GM19025 (cell line): ENCODE results near the gene NDN.

Source experiments
- ATAC-seq: cut with Tn5 transposase; IDR thresholded peaks from one replicate; pipeline ENCODE4 v1.9.1; 2021; ENCODE audit warnings: mild to moderate bottlenecking, low read depth, moderate library complexity; ENCODE audit not compliant: unreplicated experiment

Gene NDN

GRCh38 chr15:23642413-23643044 lies 44.6 kb downstream of the NDN start:
- no peak for ATAC-seq
